HepG2 (cell line): ENCODE measurements around the gene TSC1. TPM values are rescaled to one million over a fixed set of nuclear protein-coding genes. Genes with fewer than 3 reads are reported as not detected.

Experiments
- ATAC-seq: fragments of 200-7000 bp; cut with Tn5 transposase; 3 replicates; pipeline ENCODE4 v1.9.1; 2020; ENCODE audit warnings: mild to moderate bottlenecking, moderate library complexity
- BruUV-seq: library from RNA; stranded (reverse); fragments of 400-500 nt; replicated peaks from 2 replicates; lab custom pipeline; 2021; lab: Mats Ljungman, UMichigan
- CTCF ChIA-PET: fragments of 300-600 bp; formaldehyde crosslinking; extraction: SDS; loops from one replicate; lab custom pipeline; 2021; ENCODE audit warnings: low total read pairs, inconsistent platforms, low intra/inter-chr PET ratio; lab: Yijun Ruan, JAX
- POLR2A ChIA-PET: fragments of 350-600 bp; sonication (Branson Sonifier 250); formaldehyde crosslinking; loops from one replicate; lab custom pipeline; 2020; ENCODE audit warnings: antibody characterized with exemption, inconsistent platforms; lab: Yijun Ruan, JAX
- DNase-seq: peaks from one replicate; pipeline ENCODE4 v3.0.0-alpha.2; 2015; ENCODE audit warnings: low spot score
- FAIRE-seq: peaks from 3 replicates; lab custom pipeline; 2011; peaks lifted over from hg19 to GRCh38; lab: Jason Lieb, UNC
- H2AFZ ChIP-seq: one replicate; pipeline ENCODE4 v1.6.1; 2011; ENCODE audit warnings: low read length, inconsistent platforms
- H3K27ac ChIP-seq: fragments of 300-600 bp; 3 replicates; pipeline ENCODE4 v1.8.0; 2011; ENCODE audit warnings: mixed run types, mild to moderate bottlenecking, mixed read lengths, low read length, inconsistent platforms; ENCODE audit not compliant: insufficient read depth; ENCODE audit errors: extremely low read length
- H3K27me3 ChIP-seq, 2 experiments: fragments of 200-600 bp in 1 of 2; 2 replicates in 1 of 2; 3 replicates in 1 of 2; pipeline versions ENCODE4 v1.6.0 to v1.8.0; 2011; ENCODE audit warnings: low read length in 2 of 2, mild to moderate bottlenecking in 2 of 2, moderate library complexity in 2 of 2, inconsistent platforms in 1 of 2; ENCODE audit not compliant: insufficient read depth in 2 of 2, control insufficient read depth in 1 of 2
- H3K36me3 ChIP-seq, 2 experiments: fragments of 200-600 bp in 1 of 2; replicated peaks in 1 of 2; 2 replicates in 1 of 2; 3 replicates in 1 of 2; pipeline versions ENCODE4 v1.5.1 to v1.8.0; 2011; ENCODE audit warnings: low read length in 2 of 2, inconsistent platforms in 1 of 2; ENCODE audit not compliant: insufficient read depth in 2 of 2, control insufficient read depth in 1 of 2
- H3K4me1 ChIP-seq: 2 replicates; pipeline ENCODE4 v1.5.1; 2012; ENCODE audit warnings: low read length, inconsistent platforms; ENCODE audit not compliant: insufficient read depth
- H3K4me2 ChIP-seq: 2 replicates; pipeline ENCODE4 v1.6.0; 2011; ENCODE audit warnings: low read depth, low read length, inconsistent platforms
- H3K4me3 ChIP-seq, 3 experiments: fragments of 200-600 bp in 1 of 3; sonication (generic), shearing (Covaris generic) in 1 of 3; replicated peaks in 1 of 3; 2 replicates each; pipeline ENCODE4 v1.5.1; 2011 to 2016; ENCODE audit warnings: low read length in 3 of 3, inconsistent platforms in 2 of 3, low read depth in 2 of 3, mild to moderate bottlenecking in 2 of 3, control low read depth in 1 of 3, mixed read lengths in 1 of 3; ENCODE audit not compliant: insufficient read depth in 1 of 3
- H3K79me2 ChIP-seq: one replicate; pipeline ENCODE4 v1.6.1; 2011; ENCODE audit warnings: low read length, inconsistent platforms; ENCODE audit not compliant: insufficient read depth
- H3K9ac ChIP-seq: 2 replicates; pipeline ENCODE4 v1.6.0; 2011; ENCODE audit warnings: mild to moderate bottlenecking, low read depth, low read length, inconsistent platforms; ENCODE audit not compliant: insufficient read depth
- H3K9me3 ChIP-seq: 2 replicates; pipeline ENCODE4 v1.5.1; 2012; ENCODE audit warnings: mild to moderate bottlenecking, low read length
- H4K20me1 ChIP-seq: 2 replicates; pipeline ENCODE4 v1.6.0; 2011; ENCODE audit warnings: inconsistent platforms, mild to moderate bottlenecking, low read length, moderate library complexity; ENCODE audit not compliant: insufficient read depth
- ATF3 ChIP-seq: sonication (generic); formaldehyde crosslinking; IDR thresholded peaks from 2 replicates; pipeline ENCODE4 v1.4.0; 2020; ENCODE audit warnings: missing genetic modification reagents
- ATF7 ChIP-seq, 2 experiments: fragments of 450-650 bp in 1 of 2; sonication (generic) in 1 of 2; formaldehyde crosslinking in 1 of 2; IDR thresholded peaks; 2 replicates each; pipeline versions ENCODE4 v1.4.0 to v1.6.1; 2016 to 2020; ENCODE audit warnings: antibody characterized with exemption in 1 of 2, mild to moderate bottlenecking in 1 of 2, missing genetic modification reagents in 1 of 2
- FOSL2 ChIP-seq: sonication (generic); formaldehyde crosslinking; IDR thresholded peaks from 2 replicates; pipeline ENCODE4 v1.4.0; 2020; ENCODE audit warnings: missing genetic modification reagents
- MIXL1 ChIP-seq: IDR thresholded peaks from 2 replicates; pipeline ENCODE4 v1.6.1; 2016
- PATZ1 ChIP-seq: sonication (generic); formaldehyde crosslinking; IDR thresholded peaks from 2 replicates; pipeline ENCODE4 v1.4.0; 2020; ENCODE audit warnings: missing genetic modification reagents
- RARA ChIP-seq: IDR thresholded peaks from 2 replicates; pipeline ENCODE4 v1.6.1; 2016; ENCODE audit warnings: missing genetic modification reagents, missing compliant biosample characterization
- ZBTB40 ChIP-seq, 2 experiments: fragments of 450-650 bp in 1 of 2; sonication (generic) in 1 of 2; formaldehyde crosslinking in 1 of 2; IDR thresholded peaks; 2 replicates each; pipeline versions ENCODE4 v1.6.1 to v1.8.0; 2016 to 2022; ENCODE audit warnings: antibody characterized with exemption in 1 of 2, mild to moderate bottlenecking in 1 of 2, missing genetic modification reagents in 1 of 2
- ZMYM3 ChIP-seq: sonication (generic); formaldehyde crosslinking; IDR thresholded peaks from 2 replicates; pipeline ENCODE4 v1.5.1; 2020; ENCODE audit warnings: mild to moderate bottlenecking, missing genetic modification reagents
- ZNF331 ChIP-seq: sonication (generic); formaldehyde crosslinking; IDR thresholded peaks from 2 replicates; pipeline ENCODE4 v1.4.0; 2020; ENCODE audit warnings: missing genetic modification reagents
- ZNF430 ChIP-seq: sonication (generic); formaldehyde crosslinking; IDR thresholded peaks from 2 replicates; pipeline ENCODE4 v1.9.0; 2021; ENCODE audit warnings: mild to moderate bottlenecking, missing genetic modification reagents
- ZNF740 ChIP-seq: sonication (generic); formaldehyde crosslinking; IDR thresholded peaks from 2 replicates; pipeline ENCODE4 v1.4.0; 2020; ENCODE audit warnings: missing genetic modification reagents
- WGBS: methylation state at CpG from one replicate; pipeline ENCODE4 v1.1.6; 2017; ENCODE audit warnings: low lambda C conversion rate; 5-methylcytosine and 5-hydroxymethylcytosine counted together
- in situ Hi-C: cut with HindIII; loops from 2 replicates; pipeline ENCODE4 v1.10.0; 2017; ENCODE audit warnings: low pct_unique_long_range_greater_than_20kb; ENCODE audit not compliant: extremely low pct_ligation_motif_present
- intact Hi-C: fragments of 100-400 bp; cut with micrococcal nuclease; formaldehyde crosslinking; loops from one replicate; pipeline ENCODE4 v1.10.0; 2022; ENCODE audit not compliant: unreplicated experiment
- polyA plus RNA-seq, 8 experiments: library from polyadenylated mRNA; depleted of rRNA in 3 of 8; stranded (reverse) in 7 of 8; unstranded in 1 of 8; fragments of >200 nt; fragmentation: Illumina TruSeq in 4 of 8; extraction: Trizol in 4 of 8; gene quantifications; 2 replicates each; pipeline versions ENCODE4 v1.2.1 to v1.2.3, GENCODE V29; 2011 to 2016; ENCODE audit warnings: low read depth in 4 of 8, missing spikeins in 1 of 8, mixed read lengths in 1 of 8; ENCODE audit not compliant: insufficient read depth in 1 of 8
- total RNA-seq, 5 experiments: library from RNA; depleted of rRNA; stranded (reverse); fragments of >200 nt; fragmentation: Illumina TruSeq; extraction: Trizol; gene quantifications; 2 replicates each; pipeline ENCODE4 v1.2.3, GENCODE V29; 2016; ENCODE audit warnings: low read depth in 1 of 5

TSC1 gene
- total and polyA plus RNA-seq, 2 of the 13 experiments (the other 11 are each of a cell fraction or from before 2014, with no cell fraction given): 31.6 to 66.1 TPM

- ChIA-PET POLR2A (interaction anchor here (1.0 to 1.7 kb wide), 2 partner anchors 84 kb away, joined by 3 to 6 read pairs; partner anchors contain the start of gene GTF3C5), CTCF (no interaction called here)
- ATAC-seq (peak; percentile 17; the same call in 2 of the 3 replicates), DNase-seq (peak; percentile 40), FAIRE-seq (no peak)
- no peaks in the 10 kb centered on the region; the same call in 1 of the 2 replicates for H4K20me1 ChIP-seq
- BruUV-seq: TSS peak; percentile 55
- 79% methylated on average over 5 of the region's 7 CpGs for WGBS
- peaks cover 0 to 4% of the 10 kb centered on the region in 2 experiments; a peak in 2 of 5 replicates for H3K27me3 ChIP-seq
- peak overlapping the region; percentile 52; the same call in 1 of the 2 replicates for H3K4me2 ChIP-seq
- intact Hi-C loops (no loop called here), in situ Hi-C loops (no loop called here)
- H3K79me2 ChIP-seq: peaks cover 27% of the 10 kb centered on the region
- no peaks in the 10 kb centered on the region for H3K36me3 ChIP-seq
- no peak overlapping the region for H3K9ac ChIP-seq
- H3K27ac ChIP-seq: no peak overlapping the region
- no peaks in the 10 kb centered on the region for H3K9me3 ChIP-seq
- H2AFZ ChIP-seq: peak overlapping the region; percentile 70
- 0 out of 6 replicates have a peak overlapping the region, but pooled peaks of 1 of the 3 experiments have one; percentile 8 for H3K4me3 ChIP-seq
- peaks cover 51% of the 10 kb centered on the region for H3K4me1 ChIP-seq
- TF ChIP-seq MIXL1 (no peak), ZNF740 (CRISPR knock-in tag) (peak; percentile 79), ZNF331 (peak; percentile 22; the same call in 1 of the 2 replicates), RARA (CRISPR knock-in tag) (peak; percentile 49), PATZ1 (CRISPR knock-in tag) (peak; percentile 37; the same call in 1 of the 2 replicates), ZBTB40 (IDR thresholded peaks at IDR 0.05) (no peak), ZBTB40 (CRISPR knock-in tag; IDR thresholded peaks at IDR 0.05) (no peak), ZMYM3 (CRISPR knock-in tag) (no peak), FOSL2 (CRISPR knock-in tag) (peak; percentile 73), ZNF430 (CRISPR knock-in tag) (peak; percentile 95), ATF3 (CRISPR knock-in tag) (peak; percentile 75), ATF7 (IDR thresholded peaks at IDR 0.05) (peak; percentile 44; the same call in 1 of the 2 replicates), ATF7 (CRISPR knock-in tag; IDR thresholded peaks at IDR 0.05) (peak; percentile 92)
Observed at GRCh38 chr9:132946631-132947295, 2.3 kb upstream of the TSC1 start.
